Measurements from ENCODE around the gene DDHD1.
A peak's percentile ranks its signal among the peaks of the same experiment; 100 is the strongest.
"Not testable (repeated sequence)": the region's sequence is repeated elsewhere in the genome, so short reads cannot be mapped to it uniquely, and the experiment has no call there.

Gene DDHD1

DNA sequence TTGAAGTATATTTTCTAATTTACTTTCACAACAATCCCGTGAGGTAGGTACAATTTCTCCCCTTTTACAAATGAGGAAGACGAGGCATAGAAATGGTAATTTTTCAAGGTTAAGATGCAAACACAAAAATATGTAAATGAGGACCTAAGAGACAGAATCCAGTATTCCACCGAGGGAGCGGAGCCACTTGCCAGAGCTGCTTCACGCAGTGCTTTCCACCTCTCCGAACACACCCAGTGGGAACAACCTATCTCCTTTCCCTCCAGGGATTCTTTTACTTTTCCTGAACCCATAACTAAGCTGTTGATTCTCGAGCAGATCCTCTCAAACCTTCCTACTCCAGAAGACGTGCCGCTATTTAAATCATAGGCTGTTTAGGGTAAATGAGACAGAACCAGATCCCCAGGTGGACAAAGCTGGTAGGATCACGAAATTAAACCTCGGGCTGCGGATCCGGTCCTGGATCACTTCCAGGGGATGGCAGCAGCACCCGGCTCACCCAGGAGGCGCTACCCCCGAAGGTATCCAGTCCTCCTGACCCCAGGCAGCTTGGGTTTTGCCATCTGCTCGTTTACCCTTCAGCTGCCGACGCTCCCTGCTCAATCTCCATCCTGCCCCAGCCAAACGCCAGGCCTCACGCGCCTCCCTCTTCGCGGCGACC, 1.5 kb downstream of the DDHD1 start:
- peak; percentile 25 for DNase-seq

DNA sequence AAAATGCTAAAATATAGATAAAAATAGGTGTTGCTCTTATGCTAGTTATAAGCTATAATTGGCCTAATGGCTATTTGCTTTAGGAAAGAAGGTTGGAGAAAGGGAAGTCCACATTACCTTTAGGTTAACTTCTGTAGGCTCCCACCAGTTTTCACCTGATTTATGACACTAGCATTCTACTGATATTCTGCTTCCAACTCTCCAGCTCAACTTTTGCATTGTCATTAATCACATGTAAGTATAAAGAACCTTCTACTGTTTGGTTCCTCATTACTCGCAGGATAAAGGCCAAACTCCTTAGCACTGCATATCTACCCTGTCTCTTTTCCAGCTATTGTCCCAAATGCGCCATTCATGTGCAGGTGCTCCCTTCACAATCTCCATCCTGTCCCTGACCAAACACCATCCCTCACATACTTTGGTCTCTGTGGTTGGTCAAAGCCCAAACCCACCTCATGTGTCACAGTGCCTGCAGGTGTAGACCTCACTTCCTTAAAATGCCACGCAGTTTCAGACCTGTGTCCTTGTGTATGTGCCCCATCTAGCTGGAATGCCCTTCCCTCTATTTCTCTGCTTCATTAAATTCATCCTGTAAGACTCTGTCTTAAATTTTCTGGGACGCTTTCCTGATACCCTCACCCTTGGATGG, 3.3 kb downstream of the DDHD1 start:
- DNase-seq = no peak

DNA sequence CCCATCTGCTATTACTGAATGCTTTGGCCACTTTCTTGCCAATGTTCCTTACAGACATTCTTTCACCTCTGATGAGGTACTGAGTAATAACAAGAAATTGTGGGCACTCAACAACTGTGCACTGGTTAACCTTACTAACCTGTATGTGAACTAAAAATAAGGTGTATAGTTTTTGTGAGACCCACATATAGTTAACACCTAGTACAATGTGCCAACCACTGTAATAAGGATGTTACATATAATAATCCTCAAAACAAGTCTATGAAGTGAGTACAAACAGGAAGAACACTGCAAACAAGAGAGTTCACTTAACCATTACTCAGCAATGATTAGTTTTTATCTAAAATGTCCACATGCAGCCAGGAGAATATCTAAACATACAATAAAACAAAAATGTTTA, 4.5 kb downstream of the DDHD1 start:
- DNase-seq = no peak

DNA sequence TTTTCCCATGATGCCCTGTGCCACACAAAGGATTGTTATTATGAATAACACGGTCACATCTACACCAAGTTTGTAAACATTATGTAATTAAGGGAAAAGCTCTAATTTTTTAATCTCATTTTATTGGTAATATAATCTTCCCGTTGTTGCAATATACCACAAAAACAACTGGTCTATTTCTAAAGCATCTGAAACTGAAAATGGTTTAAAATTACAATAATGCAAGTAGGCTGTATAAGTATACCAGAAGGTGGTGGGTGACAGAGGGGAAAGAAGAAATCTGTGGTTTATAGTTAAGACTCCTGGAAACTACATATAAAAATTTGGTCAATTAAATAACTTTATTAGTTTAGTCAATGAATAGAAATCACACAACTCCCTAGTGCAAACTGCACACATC, 5.2 kb downstream of the DDHD1 start:
- no peak for DNase-seq

DNA sequence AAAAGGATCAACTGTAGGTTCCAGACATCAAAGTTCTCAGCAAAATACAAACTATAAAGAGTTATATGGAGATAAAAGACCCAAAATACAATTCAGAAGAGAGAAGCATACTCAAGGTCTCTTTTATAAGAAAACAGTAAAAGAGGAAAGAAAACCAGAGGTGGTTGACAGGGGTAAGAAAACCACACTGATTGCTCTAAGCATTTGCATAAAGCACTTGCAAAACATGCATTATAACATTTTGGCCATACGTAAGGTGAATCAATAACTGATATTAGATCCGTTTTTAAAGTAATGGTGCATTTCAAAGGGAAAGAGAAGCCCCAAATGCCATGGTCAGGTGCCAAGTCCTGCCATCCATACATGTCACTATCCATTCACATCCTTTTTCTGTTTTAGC, 5.9 kb downstream of the DDHD1 start:
- DNase-seq = no peak

DNA sequence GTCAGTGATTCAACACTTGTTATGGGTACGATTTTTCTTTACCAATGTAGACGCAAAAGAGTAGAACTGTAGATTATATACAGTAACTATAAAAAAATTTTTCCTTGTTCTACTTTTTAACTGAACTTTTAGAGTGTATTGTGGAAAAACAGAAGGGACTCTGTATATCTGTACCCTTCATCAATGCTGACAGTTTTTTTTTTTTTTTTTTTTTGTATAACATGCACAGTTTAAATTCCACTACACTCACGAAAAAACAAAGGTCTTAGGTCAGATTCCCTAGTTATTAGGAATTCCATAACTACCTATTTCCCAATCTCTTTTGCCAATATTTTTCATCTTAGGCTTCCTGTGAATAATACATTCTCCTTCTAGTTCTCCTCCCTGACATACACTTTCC, 6.4 kb downstream of the DDHD1 start:
- DNase-seq = no peak

DNA sequence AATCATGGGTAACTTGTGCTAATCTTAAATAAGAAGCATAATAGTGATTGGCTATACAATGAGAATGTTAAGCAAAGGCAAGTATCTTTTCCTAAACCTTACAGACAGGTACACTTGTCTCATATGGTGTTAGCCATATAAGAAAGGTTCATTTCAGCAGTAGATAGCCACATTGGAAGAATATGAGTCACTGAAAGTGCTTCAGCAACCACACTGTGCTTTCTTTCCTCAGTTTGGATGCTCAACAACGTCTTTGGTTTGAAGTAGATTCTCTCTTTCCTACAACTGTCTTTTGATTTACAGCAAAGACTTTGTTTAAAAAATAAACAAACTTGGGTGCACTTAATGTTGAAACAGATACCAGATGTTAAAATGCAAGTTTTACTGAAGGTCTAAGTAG, 8.9 kb downstream of the DDHD1 start:
- no peak for DNase-seq

DNA sequence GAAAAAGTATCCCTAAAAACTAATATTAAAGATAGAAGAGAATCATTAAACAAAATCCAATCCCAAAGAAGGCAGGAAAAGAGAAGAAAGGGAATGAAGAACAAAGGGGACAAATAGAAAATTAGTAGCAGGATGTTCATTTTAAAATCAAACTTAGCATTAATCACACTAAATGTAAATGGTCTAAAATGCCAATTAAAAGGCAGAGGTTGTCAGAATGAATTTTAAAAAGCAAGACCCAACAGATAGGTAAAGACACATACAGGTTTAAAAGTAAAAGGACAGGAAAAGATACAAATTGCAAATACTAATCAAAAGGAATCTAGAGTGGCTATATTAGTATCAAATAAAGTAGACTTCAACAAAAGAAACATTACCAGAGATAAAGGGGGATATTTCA, 12.5 kb downstream of the DDHD1 start:
- DNase-seq = no peak

DNA sequence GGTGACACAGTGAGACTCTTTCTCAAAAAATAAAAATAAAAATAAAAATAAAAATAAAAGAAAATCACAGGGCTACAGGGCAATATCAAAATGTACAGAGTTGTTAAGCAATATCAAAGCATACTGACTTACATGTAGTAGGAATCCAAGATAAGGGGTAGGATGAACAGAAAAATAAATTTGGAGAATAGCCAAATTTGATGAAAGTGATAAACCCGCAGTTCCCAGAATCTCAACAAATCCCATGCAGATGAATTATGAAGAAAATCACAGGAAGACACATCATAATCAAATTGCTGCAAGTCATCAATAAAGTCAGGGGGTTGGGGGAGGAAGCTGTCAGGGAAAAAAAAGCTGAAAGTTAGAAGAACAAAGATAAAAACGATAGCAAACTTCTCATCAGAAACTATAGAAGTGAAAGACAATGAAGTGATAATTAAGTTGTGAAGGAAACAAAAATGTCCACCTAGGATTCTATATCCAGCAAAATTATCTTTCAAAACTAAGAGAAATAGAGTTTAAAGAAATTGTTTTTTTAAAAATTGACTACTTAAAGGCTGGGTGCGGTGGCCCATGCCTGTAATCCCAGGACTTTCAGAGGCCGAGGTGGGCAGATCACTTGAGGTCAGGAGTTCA, 15.4 kb downstream of the DDHD1 start:
- DNase-seq = no peak

DNA sequence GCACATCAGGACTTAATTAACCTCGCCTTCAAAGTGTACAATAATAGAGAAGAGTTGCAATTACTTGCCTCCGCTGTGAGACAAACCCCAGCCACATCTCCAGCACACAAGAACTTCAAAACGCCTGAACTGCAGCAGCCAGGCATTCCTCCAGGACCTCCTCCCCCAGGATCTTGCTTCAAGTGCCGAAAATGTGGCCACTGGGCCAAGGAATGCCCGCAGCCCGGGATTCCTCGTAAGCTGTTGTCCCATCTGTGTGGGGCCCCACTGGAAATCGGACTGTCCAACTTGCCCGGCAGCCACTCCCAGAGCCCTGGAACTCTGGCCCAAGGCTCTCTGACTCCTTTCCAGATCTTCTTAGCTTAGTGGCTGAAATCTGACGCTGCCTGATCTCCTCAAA, 22.6 kb downstream of the DDHD1 start:
- DNase-seq = not testable (repeated sequence)

DNA sequence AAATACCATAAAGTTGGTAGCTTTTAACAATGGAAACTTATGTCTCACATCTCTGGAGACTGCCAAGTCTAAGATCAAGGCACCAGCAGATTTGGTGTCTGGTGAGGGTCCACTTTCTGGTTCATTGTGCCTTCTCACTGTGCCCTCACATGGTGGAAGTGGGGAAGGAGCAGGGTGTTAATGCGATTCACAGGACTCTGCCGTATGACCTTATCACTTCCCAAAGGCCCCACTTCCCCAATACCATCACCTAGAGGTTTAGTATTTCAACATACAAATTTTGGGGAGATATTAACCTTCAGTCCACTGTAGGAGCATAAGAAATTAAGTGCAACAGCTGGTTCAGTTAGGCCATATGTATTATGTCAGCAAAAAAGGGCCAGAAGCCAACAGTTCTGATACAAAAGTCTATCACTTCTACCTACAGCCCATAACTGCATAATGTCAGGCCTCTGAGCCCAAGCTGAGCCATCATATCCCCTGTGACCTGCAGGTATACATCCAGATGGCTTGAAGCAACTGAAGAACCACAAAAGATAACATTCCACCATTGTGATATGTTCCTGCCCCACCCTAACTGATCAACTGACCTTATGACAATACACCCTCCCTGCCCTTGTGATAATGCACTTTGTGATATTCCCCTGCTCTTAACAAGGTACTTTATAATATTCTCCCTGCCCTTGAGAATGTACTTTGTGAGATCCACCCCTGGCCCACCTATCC, 24.7 kb downstream of the DDHD1 start:
- DNase-seq = no peak

DNA sequence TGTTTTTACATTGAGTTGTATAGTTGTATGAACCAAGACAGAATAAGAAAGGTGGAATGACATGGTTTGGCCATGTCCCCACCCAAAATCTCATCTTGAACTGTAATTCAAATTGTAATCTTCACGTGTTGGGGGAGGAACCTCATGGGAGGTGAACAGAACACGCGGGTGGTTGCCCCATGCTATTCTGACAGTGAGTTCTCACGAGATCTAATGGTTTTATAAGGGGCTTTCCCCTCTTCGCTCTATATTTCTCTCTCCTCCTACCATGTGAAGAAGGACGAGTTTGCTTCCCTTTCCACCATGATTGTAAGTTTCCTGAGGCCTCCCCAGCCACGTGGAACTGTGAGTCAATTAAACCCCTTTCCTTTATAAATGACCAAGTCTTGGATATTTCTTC, 25.3 kb downstream of the DDHD1 start:
- no peak for DNase-seq

DNA sequence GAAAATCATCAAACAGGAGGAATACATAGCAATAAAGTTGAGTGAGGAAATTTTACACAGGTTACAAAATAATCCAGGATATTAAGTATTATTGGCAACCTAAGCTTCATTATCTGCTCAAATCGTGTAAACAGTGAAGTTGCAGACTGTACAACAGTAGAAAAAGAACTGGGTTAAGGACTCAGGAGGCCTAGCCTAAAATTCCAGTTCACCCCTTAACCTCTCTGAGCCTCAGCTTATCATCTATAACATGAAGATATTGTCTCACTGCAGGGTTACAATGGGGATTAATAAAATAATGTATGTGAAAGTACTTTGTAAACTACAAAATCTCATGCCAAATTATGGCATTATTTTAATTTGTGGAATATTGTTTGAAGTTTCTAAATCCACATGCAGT, 26.0 kb downstream of the DDHD1 start:
- DNase-seq = no peak

DNA sequence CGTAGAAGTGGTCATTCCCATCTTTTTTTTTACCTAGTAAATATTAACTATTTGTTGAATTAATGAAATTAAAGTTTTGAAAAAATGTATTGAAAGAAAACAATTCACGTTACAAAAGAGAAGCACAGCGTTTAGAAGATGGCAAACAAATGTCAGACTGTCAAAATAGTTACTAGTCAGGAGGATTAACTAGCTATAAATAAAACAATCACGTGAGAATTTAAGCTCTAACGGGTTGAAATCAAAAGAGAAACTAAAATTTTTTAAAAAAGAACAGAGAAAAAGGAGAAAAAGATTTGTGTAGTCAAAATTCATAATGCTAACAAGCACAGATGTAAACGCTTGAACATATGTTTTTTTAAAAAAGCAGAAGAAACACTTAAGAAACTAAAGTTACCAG, 26.4 kb downstream of the DDHD1 start:
- DNase-seq = no peak

DNA sequence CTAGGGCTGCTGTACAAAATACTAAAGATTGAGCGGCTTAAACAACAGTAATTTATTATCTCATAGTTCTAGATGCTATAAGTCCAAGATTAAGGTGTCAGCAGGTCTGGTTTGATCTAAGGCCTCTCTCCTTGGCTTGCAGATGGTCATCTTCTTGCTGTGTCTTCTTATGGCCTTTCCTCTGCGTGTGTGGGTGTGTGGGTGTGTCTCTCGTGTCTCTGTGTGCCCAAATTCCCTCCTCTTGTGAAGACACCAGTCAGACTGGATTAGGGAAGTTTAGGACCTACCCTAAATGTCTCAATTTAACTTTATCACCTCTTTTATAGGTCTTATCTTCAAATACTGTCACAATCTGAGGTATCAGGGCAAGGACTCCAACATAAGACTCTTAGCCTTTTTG, 28.3 kb downstream of the DDHD1 start:
- DNase-seq = no peak

DNA sequence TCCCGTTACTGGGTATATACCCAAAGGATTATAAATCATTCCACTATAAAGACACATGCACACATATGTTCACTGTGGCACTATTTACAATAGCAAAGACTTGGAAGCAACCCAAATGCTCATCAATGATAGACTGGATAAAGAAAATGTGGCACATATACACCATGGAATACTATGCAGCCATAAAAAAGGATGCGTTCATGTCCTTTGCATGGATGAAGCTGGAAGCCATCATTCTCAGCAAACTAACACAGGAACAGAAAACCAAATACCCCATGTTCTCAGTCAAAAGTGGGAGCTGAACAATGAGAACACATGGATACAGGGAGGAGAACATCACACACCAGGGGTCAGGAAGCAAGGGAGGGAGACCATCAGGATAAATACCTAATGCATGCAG, 31.7 kb downstream of the DDHD1 start:
- DNase-seq = not testable (repeated sequence)

DNA sequence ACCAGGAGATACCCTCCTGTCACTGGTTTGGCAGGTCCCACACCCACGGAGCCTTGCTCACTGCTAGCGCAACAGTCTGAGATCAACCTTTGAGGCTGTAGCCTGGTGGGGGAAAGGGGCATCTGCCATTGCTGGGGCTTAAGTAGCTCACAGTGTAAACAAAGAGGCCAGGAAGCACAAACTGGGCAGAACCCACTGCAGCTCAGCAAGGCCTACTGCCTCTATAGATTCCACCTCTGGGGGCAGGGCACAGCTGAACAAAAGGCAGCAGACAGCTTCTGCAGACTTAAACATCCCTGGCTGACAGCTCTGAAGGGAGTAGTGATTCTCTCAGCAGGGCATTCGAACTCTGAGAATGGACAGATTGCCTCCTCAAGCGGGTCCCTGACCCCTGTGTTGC, 35.6 kb downstream of the DDHD1 start:
- not testable (repeated sequence) for DNase-seq

DNA sequence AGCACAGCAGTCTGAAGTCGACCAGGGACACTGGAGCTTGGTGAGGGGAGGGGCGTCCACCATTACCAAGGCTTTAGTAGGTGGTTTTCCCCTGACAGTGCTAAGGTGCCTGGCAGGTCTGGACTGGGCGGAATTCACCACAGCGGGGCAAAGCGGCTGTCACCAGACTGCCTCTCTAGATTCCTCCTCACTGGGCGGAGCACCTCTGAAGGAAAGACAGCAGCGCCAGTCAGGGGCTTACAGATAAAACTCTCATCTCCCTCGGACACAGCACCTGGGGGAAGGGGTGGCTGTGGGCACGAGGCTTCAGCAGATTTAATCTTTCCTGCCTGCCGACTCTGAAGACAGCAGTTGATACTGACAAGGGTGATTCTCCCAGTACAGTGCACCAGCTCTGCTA, 39.1 kb downstream of the DDHD1 start:
- no peak for DNase-seq

DNA sequence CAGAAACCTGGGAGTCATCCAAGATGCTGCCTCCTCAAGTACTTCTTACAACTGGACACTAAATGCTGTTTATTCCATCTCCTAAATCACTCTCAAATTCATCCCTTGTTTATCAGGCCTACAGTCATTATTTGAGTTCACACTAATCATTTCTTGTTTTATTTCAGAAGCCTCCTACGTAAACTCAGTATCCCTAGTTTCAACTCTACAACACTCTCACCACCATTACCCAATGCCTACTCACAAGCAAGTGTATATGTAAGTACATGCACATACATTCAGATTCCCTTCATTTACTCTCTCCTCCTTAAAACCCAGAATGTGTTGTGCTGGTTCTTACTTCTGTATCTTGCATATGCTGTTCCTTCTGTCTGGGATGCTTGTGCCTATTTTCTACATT, 43.0 kb downstream of the DDHD1 start:
- DNase-seq = no peak

DNA sequence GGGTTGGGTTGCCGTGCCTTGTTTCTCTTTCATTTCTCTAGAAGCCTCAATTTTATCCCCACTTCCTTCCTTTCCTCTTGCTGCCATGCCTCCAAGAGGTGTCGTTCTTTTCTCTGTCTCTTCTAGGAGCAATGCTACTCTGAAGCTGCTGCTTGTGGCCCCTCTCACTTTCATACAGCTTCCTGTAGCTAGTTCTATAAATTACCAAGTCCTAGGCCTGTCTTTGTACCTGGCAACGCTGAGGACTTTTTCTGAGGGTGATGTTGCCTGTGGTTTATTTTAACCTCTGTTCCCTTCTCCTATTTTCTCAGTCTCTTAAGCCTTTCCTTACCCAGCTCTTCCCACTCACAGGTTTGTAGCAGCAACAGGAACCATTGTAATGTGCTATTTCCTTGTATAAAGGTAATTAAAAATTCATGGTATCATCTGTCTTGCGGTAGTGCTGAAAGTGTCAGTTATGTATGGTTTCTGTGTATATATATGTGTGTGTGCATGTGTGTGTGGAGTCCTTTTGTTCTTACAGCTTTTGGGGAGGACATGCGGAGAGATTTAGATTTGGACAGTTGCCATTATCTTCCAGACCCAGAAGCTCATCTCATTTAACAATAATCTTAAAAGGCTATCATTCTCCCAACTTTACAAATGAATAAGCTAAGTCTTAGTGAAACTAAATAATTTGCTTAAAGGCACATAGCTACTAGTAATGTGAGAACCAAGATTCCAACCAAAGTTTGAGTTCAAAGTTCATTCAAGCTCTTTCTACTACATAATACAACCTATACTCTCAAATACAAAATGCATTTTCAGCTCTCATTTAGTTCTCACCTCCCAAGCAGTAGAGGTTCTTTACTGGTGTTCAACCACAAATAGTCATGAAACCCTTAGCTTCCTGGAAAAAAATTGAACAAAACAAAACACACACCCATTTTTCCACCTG, 43.8 kb downstream of the DDHD1 start:
- DNase-seq = no peak

DNA sequence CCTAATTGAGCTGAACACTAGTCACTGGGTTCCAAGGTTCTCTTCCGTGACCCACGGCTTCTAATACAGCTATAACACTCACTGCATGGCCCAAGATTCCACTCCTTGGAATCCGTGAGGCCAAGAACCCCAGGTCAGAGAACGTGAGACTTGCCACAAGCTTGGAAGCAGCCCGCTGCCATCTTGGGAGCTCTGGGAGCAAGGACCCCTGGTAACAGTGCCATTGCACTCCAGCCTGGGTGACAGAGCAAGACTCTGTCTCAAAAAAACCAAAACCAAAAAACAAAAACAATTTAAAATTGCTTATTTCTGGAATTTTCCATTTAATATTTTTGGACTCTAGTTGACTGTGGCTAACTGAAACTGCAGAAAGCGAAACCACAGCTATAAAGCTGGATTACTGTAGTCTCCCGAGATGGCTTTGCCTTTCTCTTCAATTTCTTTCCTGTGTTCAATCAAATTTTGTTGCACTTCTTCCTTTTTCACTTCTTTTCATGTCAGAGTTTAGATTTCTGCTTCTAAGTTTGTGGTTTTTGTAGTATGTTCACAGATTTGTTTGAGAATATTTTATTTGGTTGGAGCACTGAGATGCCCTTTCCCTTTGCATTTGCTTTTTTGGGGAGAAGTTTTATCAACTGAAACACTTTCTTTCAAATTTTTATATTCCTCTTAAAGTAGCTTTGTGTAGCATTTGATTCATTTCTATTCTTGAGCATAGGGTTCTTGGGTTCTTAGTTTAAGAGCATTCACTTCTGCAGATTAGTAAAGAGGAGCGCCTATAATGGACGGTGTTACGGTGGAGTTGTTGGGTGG, 44.6 kb downstream of the DDHD1 start:
- no peak for DNase-seq

DNA sequence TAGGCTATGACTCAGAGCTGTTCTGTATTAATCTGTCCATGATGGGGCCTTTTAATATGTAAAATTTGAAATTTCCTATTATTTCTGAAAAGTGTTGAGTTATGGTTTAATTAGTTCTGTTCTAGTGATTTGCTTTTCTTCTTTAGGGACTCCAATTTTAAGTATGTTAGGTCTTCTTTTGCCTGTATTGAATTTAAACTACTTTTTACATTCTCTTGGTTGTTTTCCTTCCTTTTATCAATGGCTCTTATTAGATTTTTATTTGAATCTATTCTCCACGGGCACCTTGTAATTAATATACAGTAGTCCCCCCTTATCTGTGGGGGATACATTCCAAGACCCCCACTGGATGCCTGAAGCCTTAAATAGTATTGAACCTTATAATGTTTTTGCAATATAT, 46.4 kb downstream of the DDHD1 start:
- no peak for DNase-seq
